Measurements from ENCODE around the gene ARID1B.

ARID1B gene

GRCh38 chr6:157050537-157051265 is 273.5 kb downstream of the ARID1B start:
- DNase-seq (ENCODE audit: low read depth in 2 of 2) = no peak

GRCh38 chr6:157054531-157054979 is 277.4 kb downstream of the ARID1B start:
- DNase-seq (ENCODE audit: low read depth in 2 of 2) = no peak

- no peak for DNase-seq (ENCODE audit: low read depth in 2 of 2)
These were observed 278.7 kb downstream of the ARID1B start for GRCh38 chr6:157055863-157056262.

GRCh38 chr6:157056275-157056674 is 279.1 kb downstream of the ARID1B start:
- no peak for DNase-seq (ENCODE audit: low read depth in 2 of 2)

- no peak for DNase-seq (ENCODE audit: low read depth in 2 of 2)
These were observed 281.4 kb downstream of the ARID1B start for GRCh38 chr6:157058574-157058973.

- DNase-seq (ENCODE audit: low read depth in 2 of 2) = no peak
These were observed 282.6 kb downstream of the ARID1B start for GRCh38 chr6:157059781-157060180.

- peak; percentile 42 to 44 for DNase-seq (ENCODE audit: low read depth in 2 of 2)
These were observed 283.3 kb downstream of the ARID1B start for GRCh38 chr6:157060440-157060952.

GRCh38 chr6:157061770-157062594 is 284.8 kb downstream of the ARID1B start:
- no peak for DNase-seq (ENCODE audit: low read depth in 2 of 2)

- DNase-seq (ENCODE audit: low read depth in 2 of 2) = no peak
These were observed 286.2 kb downstream of the ARID1B start for GRCh38 chr6:157063176-157063905.

- DNase-seq (ENCODE audit: low read depth in 2 of 2) = no peak
These were observed 286.7 kb downstream of the ARID1B start for GRCh38 chr6:157063923-157064322.

- DNase-seq (ENCODE audit: low read depth in 2 of 2) = no peak
These were observed 287.3 kb downstream of the ARID1B start for GRCh38 chr6:157064502-157064901.

GRCh38 chr6:157065366-157065765 is 288.2 kb downstream of the ARID1B start:
- DNase-seq (ENCODE audit: low read depth in 2 of 2) = no peak

GRCh38 chr6:157066781-157067491 is 289.8 kb downstream of the ARID1B start:
- no peak for DNase-seq (ENCODE audit: low read depth in 2 of 2)

- DNase-seq (ENCODE audit: low read depth in 2 of 2) = no peak
These were observed 290.3 kb downstream of the ARID1B start for GRCh38 chr6:157067507-157067906.

- DNase-seq (ENCODE audit: low read depth in 2 of 2) = no peak
These were observed 291.6 kb downstream of the ARID1B start for GRCh38 chr6:157068691-157069324.

GRCh38 chr6:157069585-157069984 is 292.4 kb downstream of the ARID1B start:
- DNase-seq (ENCODE audit: low read depth in 2 of 2) = no peak

GRCh38 chr6:157070403-157071107 is 293.4 kb downstream of the ARID1B start:
- DNase-seq (ENCODE audit: low read depth in 2 of 2) = no peak

GRCh38 chr6:157072128-157072527 is 294.9 kb downstream of the ARID1B start:
- DNase-seq (ENCODE audit: low read depth in 2 of 2) = no peak

GRCh38 chr6:157073596-157073995 is 296.4 kb downstream of the ARID1B start:
- no peak for DNase-seq (ENCODE audit: low read depth in 2 of 2)

- DNase-seq (ENCODE audit: low read depth in 2 of 2) = no peak
These were observed 297.8 kb downstream of the ARID1B start for GRCh38 chr6:157074969-157075368.
